Rectal smooth muscle tissue (tissue), 1 donor: Measurements from ENCODE around the gene GRIK1.

Source experiments
- H3K27ac ChIP-seq: one replicate; pipeline ENCODE4 v1.7.0; 2013; ENCODE audit warnings: low read depth, low read length, inconsistent platforms
- H3K27me3 ChIP-seq: one replicate; pipeline ENCODE4 v1.7.0; 2013; ENCODE audit warnings: low read length; ENCODE audit not compliant: control insufficient read depth, insufficient read depth
- H3K36me3 ChIP-seq: one replicate; pipeline ENCODE4 v1.7.0; 2013; ENCODE audit warnings: low read length; ENCODE audit not compliant: control insufficient read depth, insufficient read depth
- H3K4me1 ChIP-seq: one replicate; pipeline ENCODE4 v1.7.0; 2013; ENCODE audit warnings: low read length; ENCODE audit not compliant: control insufficient read depth, insufficient read depth
- H3K4me3 ChIP-seq: one replicate; pipeline ENCODE4 v1.7.0; 2013; ENCODE audit warnings: low read length
- H3K9ac ChIP-seq: one replicate; pipeline ENCODE4 v1.7.0; 2013; ENCODE audit warnings: low read length

Gene GRIK1

GRCh38 chr21:29697555-29698193 is 242.1 kb downstream of the GRIK1 start:
- Histone ChIP-seq H3K4me1 (no peaks in the 10 kb centered on the region), H3K27me3 (no peaks in the 10 kb centered on the region), H3K27ac (no peak overlapping the region), H3K36me3 (no peaks in the 10 kb centered on the region), H3K9ac (no peak overlapping the region), H3K4me3 (no peak overlapping the region)

- H3K27me3 ChIP-seq: no peaks in the 10 kb centered on the region
- no peak overlapping the region for H3K4me3 ChIP-seq
- H3K27ac ChIP-seq: no peak overlapping the region
- H3K4me1 ChIP-seq: no peaks in the 10 kb centered on the region
- no peaks in the 10 kb centered on the region for H3K36me3 ChIP-seq
- H3K9ac ChIP-seq: no peak overlapping the region
These were observed 242.9 kb downstream of the GRIK1 start for GRCh38 chr21:29696937-29697336.

- Histone ChIP-seq H3K4me3 (no peak overlapping the region), H3K36me3 (no peaks in the 10 kb centered on the region), H3K27ac (no peak overlapping the region), H3K4me1 (no peaks in the 10 kb centered on the region), H3K27me3 (no peaks in the 10 kb centered on the region), H3K9ac (no peak overlapping the region)
These were observed 247.9 kb downstream of the GRIK1 start for GRCh38 chr21:29691616-29692491.

GRCh38 chr21:29689753-29690152 is 250.0 kb downstream of the GRIK1 start:
- no peak overlapping the region for H3K9ac ChIP-seq
- H3K27me3 ChIP-seq: no peaks in the 10 kb centered on the region
- no peak overlapping the region for H3K4me3 ChIP-seq
- no peak overlapping the region for H3K27ac ChIP-seq
- no peaks in the 10 kb centered on the region for H3K36me3 ChIP-seq
- no peaks in the 10 kb centered on the region for H3K4me1 ChIP-seq

GRCh38 chr21:29684106-29684505 is 255.7 kb downstream of the GRIK1 start:
- Histone ChIP-seq H3K4me1 (no peaks in the 10 kb centered on the region), H3K4me3 (no peak overlapping the region), H3K27me3 (no peaks in the 10 kb centered on the region), H3K9ac (no peak overlapping the region), H3K27ac (no peak overlapping the region), H3K36me3 (no peaks in the 10 kb centered on the region)

GRCh38 chr21:29682800-29683199 is 257.0 kb downstream of the GRIK1 start:
- no peak overlapping the region for H3K4me3 ChIP-seq
- H3K9ac ChIP-seq: no peak overlapping the region
- H3K4me1 ChIP-seq: no peaks in the 10 kb centered on the region
- H3K27ac ChIP-seq: no peak overlapping the region
- no peaks in the 10 kb centered on the region for H3K36me3 ChIP-seq
- H3K27me3 ChIP-seq: no peaks in the 10 kb centered on the region

- Histone ChIP-seq H3K36me3 (no peaks in the 10 kb centered on the region), H3K4me3 (no peak overlapping the region), H3K4me1 (no peaks in the 10 kb centered on the region), H3K9ac (no peak overlapping the region), H3K27ac (no peak overlapping the region), H3K27me3 (no peaks in the 10 kb centered on the region)
These were observed 259.5 kb downstream of the GRIK1 start for GRCh38 chr21:29680273-29680672.

- Histone ChIP-seq H3K4me3 (no peak overlapping the region), H3K4me1 (no peaks in the 10 kb centered on the region), H3K9ac (no peak overlapping the region), H3K36me3 (no peaks in the 10 kb centered on the region), H3K27ac (no peak overlapping the region), H3K27me3 (no peaks in the 10 kb centered on the region)
These were observed 261.2 kb downstream of the GRIK1 start for GRCh38 chr21:29678626-29679025.

GRCh38 chr21:29677326-29677725 is 262.5 kb downstream of the GRIK1 start:
- no peaks in the 10 kb centered on the region for H3K27me3 ChIP-seq

GRCh38 chr21:29676395-29676794 is 263.4 kb downstream of the GRIK1 start:
- Histone ChIP-seq H3K4me1 (no peaks in the 10 kb centered on the region), H3K36me3 (no peaks in the 10 kb centered on the region)

More at GRCh38 chr21:29677326-29677725, 262.5 kb downstream of the GRIK1 start:
- Histone ChIP-seq H3K4me3 (no peak overlapping the region), H3K4me1 (no peaks in the 10 kb centered on the region), H3K27ac (no peak overlapping the region), H3K9ac (no peak overlapping the region), H3K36me3 (no peaks in the 10 kb centered on the region)

GRCh38 chr21:29675451-29675850 is 264.3 kb downstream of the GRIK1 start:
- H3K36me3 ChIP-seq: no peaks in the 10 kb centered on the region
- no peak overlapping the region for H3K9ac ChIP-seq
- H3K27me3 ChIP-seq: no peaks in the 10 kb centered on the region
- no peaks in the 10 kb centered on the region for H3K4me1 ChIP-seq
- no peak overlapping the region for H3K27ac ChIP-seq
- H3K4me3 ChIP-seq: no peak overlapping the region

More at GRCh38 chr21:29676395-29676794, 263.4 kb downstream of the GRIK1 start:
- Histone ChIP-seq H3K27me3 (no peaks in the 10 kb centered on the region), H3K9ac (no peak overlapping the region), H3K4me3 (no peak overlapping the region), H3K27ac (no peak overlapping the region)

- Histone ChIP-seq H3K27me3 (no peaks in the 10 kb centered on the region), H3K27ac (no peak overlapping the region), H3K4me3 (no peak overlapping the region), H3K4me1 (no peaks in the 10 kb centered on the region), H3K9ac (no peak overlapping the region), H3K36me3 (no peaks in the 10 kb centered on the region)
These were observed 265.5 kb downstream of the GRIK1 start for GRCh38 chr21:29674343-29674742.
